HG03432 (cell line): ENCODE measurements around the gene CACNA1D.

Experiments used
- ATAC-seq: cut with Tn5 transposase; IDR thresholded peaks from one replicate; pipeline ENCODE4 v1.9.1; 2021; ENCODE audit warnings: mild to moderate bottlenecking, moderate library complexity; ENCODE audit not compliant: unreplicated experiment

The CACNA1D gene

GRCh38 chr3:53837331-53837730 lies 342.9 kb downstream of the CACNA1D start:
- ATAC-seq = no peak

- no peak for ATAC-seq
These were observed 346.9 kb downstream of the CACNA1D start for GRCh38 chr3:53841296-53841695.

GRCh38 chr3:53842436-53843194 lies 348.2 kb downstream of the CACNA1D start:
- ATAC-seq = no peak

GRCh38 chr3:53843195-53844177 lies 349.1 kb downstream of the CACNA1D start:
- peak; percentile 47 for ATAC-seq

DNA sequence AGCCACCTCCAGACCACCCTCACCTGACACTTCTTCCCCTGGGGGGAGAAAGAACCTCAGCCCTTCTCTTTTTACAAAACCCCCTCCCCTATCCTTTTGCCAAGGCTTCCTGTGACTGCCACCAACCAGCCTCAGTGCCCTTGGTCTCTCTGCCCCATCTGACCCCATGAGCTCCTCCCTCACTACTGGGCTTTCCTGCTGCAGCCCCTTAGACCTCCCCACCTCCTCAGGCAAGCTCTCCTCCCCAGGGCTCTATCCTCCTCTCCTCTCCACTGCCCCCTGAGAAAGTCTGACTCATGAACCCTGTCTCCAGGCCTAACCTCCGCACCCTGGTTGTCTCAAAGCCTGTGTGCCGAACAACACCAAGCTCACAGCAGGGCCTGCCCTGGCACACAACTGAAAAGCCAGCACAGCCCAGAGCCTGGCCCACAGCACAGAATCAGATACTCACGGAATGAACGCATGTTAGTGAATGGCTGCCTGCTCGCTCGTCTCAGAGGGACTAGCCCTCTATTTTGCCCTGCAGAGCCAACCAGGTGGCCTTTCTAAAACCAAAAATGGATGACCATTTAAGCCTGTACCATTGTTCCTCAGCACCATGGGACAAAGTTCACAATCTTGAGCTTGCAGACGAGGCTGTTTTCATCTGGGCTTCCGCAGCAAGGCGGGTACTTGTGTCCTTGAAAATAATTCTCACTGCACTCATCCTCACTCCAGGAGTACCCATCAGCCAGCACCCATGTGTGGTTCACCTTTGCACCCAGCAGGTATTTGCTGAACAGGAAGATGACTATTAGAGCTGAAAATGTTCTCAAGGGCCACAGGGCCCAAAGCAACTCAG lies 350.1 kb downstream of the CACNA1D start:
- ATAC-seq = no peak

- ATAC-seq = peak; percentile 18
These were observed 350.9 kb downstream of the CACNA1D start for GRCh38 chr3:53845103-53845880.

GRCh38 chr3:53845881-53846133 lies 351.4 kb downstream of the CACNA1D start:
- no peak for ATAC-seq

- peak; percentile 47 for ATAC-seq
These were observed 351.9 kb downstream of the CACNA1D start, which contains the start of the genes CHDH and IL17RB for GRCh38 chr3:53846134-53846850. Gene CHDH (minus strand): TSS chr3:53846419. CDS start chr3:53824008, 22,411 bp downstream. Gene IL17RB (plus strand): TSS chr3:53846568. CDS start chr3:53846589, 21 bp downstream.

- no peak for ATAC-seq
These were observed 352.4 kb downstream of the CACNA1D start for GRCh38 chr3:53846851-53847155.

DNA sequence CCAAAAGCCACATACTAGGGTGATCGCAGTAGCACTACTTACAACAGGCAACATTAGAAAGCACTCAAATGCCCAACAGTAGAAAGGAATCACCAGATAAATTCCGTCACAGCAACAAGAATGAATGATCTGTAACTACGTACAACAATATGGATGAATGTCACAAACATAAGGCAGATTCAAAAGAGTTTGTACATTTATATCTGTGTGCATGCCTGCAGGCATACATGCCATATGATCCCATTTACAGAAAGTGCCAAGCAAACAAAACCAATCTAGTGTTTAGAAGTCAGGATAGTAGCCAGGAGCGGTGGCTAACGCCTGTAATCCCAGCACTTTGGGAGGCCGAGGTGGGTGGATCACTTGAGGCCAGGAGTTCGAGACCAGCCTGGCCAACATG lies 355.5 kb downstream of the CACNA1D start:
- ATAC-seq = no peak

DNA sequence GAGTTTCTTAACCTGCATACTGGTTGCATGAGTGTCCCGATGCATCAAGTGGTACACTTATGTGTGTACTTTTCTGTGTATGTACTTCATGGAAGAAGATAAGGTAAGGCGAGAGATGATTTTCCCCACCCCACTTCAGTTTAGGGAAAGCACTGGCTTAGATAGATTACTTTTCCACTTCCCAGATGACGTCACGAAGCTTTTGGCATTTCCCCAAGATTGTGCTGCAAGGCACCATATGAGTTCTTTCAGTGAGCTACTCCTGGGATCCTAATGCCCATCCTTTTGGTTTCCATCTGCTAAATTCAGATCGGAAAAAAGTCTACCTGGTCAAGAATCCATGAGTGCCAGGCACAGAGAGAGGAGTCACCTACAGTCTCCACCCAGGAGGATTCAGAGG lies 356.5 kb downstream of the CACNA1D start:
- ATAC-seq = no peak

DNA sequence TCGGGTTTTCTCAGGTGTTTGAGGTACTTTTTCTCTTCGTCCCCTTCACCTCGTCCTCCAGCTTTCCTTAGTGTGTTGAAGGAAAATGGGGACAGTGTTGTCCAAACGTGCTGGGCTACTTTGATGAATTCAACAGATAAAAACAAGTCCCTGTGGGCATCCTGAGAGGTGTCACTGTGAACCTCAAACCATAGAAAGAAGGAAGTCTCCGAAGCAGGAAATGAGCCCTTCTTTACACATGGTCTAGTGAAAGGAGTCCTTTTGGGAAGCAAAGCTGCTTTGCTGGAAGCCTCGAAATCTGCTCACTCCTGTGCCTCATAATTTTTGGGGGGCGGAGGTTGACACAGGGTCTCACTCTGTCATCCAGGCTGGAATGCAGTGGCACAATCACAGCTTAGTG lies 362.6 kb downstream of the CACNA1D start:
- no peak for ATAC-seq

DNA sequence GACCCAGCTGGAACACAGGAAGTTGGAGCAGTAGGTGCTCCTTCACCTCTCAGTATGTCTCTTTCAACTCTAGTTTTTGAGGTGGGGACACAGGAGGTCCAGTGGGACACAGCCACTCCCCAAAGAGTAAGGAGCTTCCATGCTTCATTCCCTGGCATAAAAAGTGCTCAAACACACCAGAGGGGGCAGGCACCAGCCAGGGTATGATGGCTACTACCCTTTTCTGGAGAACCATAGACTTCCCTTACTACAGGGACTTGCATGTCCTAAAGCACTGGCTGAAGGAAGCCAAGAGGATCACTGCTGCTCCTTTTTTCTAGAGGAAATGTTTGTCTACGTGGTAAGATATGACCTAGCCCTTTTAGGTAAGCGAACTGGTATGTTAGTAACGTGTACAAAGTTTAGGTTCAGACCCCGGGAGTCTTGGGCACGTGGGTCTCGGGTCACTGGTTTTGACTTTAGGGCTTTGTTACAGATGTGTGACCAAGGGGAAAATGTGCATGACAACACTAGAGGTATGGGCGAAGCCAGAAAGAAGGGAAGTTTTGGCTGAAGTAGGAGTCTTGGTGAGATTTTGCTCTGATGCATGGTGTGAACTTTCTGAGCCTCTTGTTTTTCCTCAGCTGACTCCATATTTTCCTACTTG lies 363.8 kb downstream of the CACNA1D start:
- ATAC-seq = no peak

- ATAC-seq = no peak
These were observed 364.8 kb downstream of the CACNA1D start for GRCh38 chr3:53859178-53859577.

DNA sequence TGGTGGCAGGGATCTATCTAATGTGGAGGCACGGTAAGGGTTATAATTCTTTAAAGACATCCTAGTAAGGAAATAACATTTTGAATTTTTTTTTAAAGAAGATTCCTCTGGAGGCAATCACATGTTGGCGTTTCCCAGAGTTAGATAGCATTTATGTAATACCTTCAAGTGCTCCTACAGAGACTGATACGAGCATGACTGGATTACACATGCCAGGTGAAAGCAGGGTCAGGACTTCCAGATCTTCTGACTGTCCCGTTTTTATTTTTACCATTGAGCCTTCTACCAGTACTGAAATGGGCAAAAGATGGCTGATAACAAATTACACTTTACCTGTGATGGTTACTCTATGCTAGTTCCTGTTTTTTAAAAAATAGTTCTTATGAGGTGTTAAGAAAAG lies 365.8 kb downstream of the CACNA1D start:
- ATAC-seq = no peak

GRCh38 chr3:53862241-53862640 lies 367.8 kb downstream of the CACNA1D start:
- no peak for ATAC-seq

DNA sequence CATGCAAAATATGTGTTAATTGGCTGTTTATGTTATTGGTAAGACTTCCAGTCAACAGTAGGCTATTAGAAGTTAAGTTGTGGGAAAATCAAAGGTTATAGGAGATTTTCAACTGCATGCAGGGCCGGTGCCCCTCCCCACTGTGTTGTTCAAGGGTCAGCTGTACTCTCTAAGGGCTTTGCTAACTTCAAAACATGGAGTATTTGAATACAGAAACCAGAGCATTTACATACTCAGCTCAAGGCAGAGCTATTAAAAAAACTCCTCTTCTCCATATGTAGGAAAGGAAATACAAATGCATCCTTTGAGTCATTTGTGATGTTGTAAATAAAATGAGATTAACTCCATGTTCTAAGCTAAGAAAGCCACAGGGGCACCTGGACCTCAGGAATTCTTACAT lies 368.7 kb downstream of the CACNA1D start:
- ATAC-seq = no peak
